Natural killer cell (primary cell): ENCODE data around the gene SMURF2. TPM values are rescaled to one million over a fixed set of nuclear protein-coding genes. Genes with fewer than 3 reads are reported as not detected.

Experiments used
- ATAC-seq, 3 donors: fragments of 150-1000 bp in 2 of 3; fragments of 200-7000 bp in 1 of 3; cut with Tn5 transposase; 1 replicate in 1 of 3; 2 replicates in 2 of 3; pipeline ENCODE4 v1.10.0; 2021; ENCODE audit warnings: mild to moderate bottlenecking in 2 of 3, moderate library complexity in 2 of 3
- DNase-seq, 2 donors: peaks; one replicate each; pipeline versions ENCODE4 v3.0.0 to v3.0.0-alpha.2; 2013 to 2021; ENCODE audit warnings: mixed read lengths in 1 of 2
- H3K27ac ChIP-seq: one replicate; pipeline ENCODE4 v1.5.1; 2013; ENCODE audit warnings: mild to moderate bottlenecking, low read length
- H3K27me3 ChIP-seq: one replicate; pipeline ENCODE4 v1.6.1; 2013; ENCODE audit warnings: low read length; ENCODE audit not compliant: control insufficient read depth, insufficient read depth
- H3K36me3 ChIP-seq: one replicate; pipeline ENCODE4 v1.6.1; 2013; ENCODE audit warnings: low read length; ENCODE audit not compliant: control insufficient read depth, insufficient read depth
- H3K4me1 ChIP-seq: one replicate; pipeline ENCODE4 v1.6.1; 2013; ENCODE audit warnings: low read length; ENCODE audit not compliant: control insufficient read depth, insufficient read depth
- H3K4me3 ChIP-seq: one replicate; pipeline ENCODE4 v1.5.1; 2013; ENCODE audit warnings: low read length
- H3K9me3 ChIP-seq: one replicate; pipeline ENCODE4 v1.6.1; 2013; ENCODE audit warnings: low read length; ENCODE audit not compliant: control insufficient read depth, insufficient read depth
- H3K27ac Mint-ChIP-seq, 2 donors: one replicate each; pipeline ENCODE4 v1.8.0; 2022; ENCODE audit warnings: mild to moderate bottlenecking in 2 of 2, mixed read lengths in 2 of 2, moderate library complexity in 1 of 2
- H3K27me3 Mint-ChIP-seq, 2 donors: one replicate each; pipeline ENCODE4 v1.8.0; 2022; ENCODE audit warnings: low read depth in 2 of 2, mixed read lengths in 2 of 2
- H3K36me3 Mint-ChIP-seq: one replicate; pipeline ENCODE4 v1.8.0; 2022; ENCODE audit warnings: mixed read lengths
- H3K4me1 Mint-ChIP-seq, 2 donors: one replicate each; pipeline ENCODE4 v1.8.0; 2022; ENCODE audit warnings: mixed read lengths in 2 of 2
- H3K4me3 Mint-ChIP-seq: one replicate; pipeline ENCODE4 v1.8.0; 2022; ENCODE audit warnings: mild to moderate bottlenecking, moderate library complexity, mixed read lengths
- H3K9me3 Mint-ChIP-seq, 2 donors: one replicate each; pipeline ENCODE4 v1.8.0; 2022; ENCODE audit warnings: mixed read lengths in 2 of 2
- WGBS: methylation state at CpG from one replicate; pipeline ENCODE4 v1.1.7; 2013; ENCODE audit warnings: missing lambda C conversion rate; ENCODE audit not compliant: insufficient coverage; 5-methylcytosine and 5-hydroxymethylcytosine counted together
- intact Hi-C: fragments of 100-400 bp; cut with micrococcal nuclease; formaldehyde crosslinking; loops from one replicate; pipeline ENCODE4 v1.14.2; 2022
- total RNA-seq, 4 donors: library from RNA; stranded (reverse); fragments of 120-200 nt in 1 of 4; gene quantifications; one replicate each; pipeline versions ENCODE4 v1.2.3 to v1.2.4, GENCODE V29; 2013 to 2022
- TF ChIP-seq, protein P1 (sequence below): fragments of 200-600 bp; IDR thresholded peaks from one replicate; pipeline ENCODE4 v1.8.0; 2022; ENCODE audit warnings: antibody characterized with exemption

Gene SMURF2
- total RNA-seq, 3 donors from 2014 or later (not counting 1 experiment from before 2014, with no cell fraction given): 43.8 to 54.5 (median 46.5) TPM

DNA sequence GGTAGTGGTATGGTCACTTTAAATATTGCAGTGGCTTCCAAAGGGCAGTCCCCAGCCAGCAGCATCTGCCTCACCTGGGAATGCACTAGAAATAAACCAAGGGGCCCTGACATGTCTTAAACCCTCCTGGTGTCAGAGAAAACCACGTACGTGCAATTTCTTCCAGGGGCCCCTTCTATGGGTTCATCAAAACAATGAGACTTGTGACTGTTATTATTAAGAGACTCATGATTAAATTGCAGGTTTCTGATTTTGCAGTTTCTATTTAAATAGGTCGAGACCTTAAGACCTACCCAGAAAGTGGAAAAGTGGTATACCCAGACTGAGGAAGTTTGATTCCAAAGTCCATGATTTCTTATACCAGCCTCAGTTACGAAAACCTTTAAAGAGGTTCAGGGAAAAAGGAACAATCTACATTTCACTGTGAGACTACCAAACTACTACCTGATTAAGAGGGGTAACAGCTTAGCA, 164.5 kb downstream of the SMURF2 start:
- no peak for DNase-seq
- Mint-ChIP-seq H3K36me3 (peaks cover 44% of the 10 kb centered on the region), H3K9me3 (no peaks in the 10 kb centered on the region), H3K4me1 (peaks cover 69 to 79% of the 10 kb centered on the region in 2 donors), H3K27ac (peak overlapping the region; percentile 97 to 99), H3K27me3 (no peaks in the 10 kb centered on the region), H3K4me3 (peak overlapping the region; percentile 100)
- peaks cover 57% of the 10 kb centered on the region for H3K36me3 ChIP-seq
- 63% methylated on average over 3 of the region's 4 CpGs for WGBS
- peaks cover 27% of the 10 kb centered on the region for H3K4me1 ChIP-seq
- no peaks in the 10 kb centered on the region for H3K9me3 ChIP-seq
- H3K4me3 ChIP-seq: peak overlapping the region; percentile 73
- peak overlapping the region; percentile 95 for H3K27ac ChIP-seq
- intact Hi-C loops: loop anchor here (1.0 kb wide), 1 partner anchor 9 kb away; the partner anchor contains the start of genes CEP95 and DDX5
- TF ChIP-seq, protein P1, sequence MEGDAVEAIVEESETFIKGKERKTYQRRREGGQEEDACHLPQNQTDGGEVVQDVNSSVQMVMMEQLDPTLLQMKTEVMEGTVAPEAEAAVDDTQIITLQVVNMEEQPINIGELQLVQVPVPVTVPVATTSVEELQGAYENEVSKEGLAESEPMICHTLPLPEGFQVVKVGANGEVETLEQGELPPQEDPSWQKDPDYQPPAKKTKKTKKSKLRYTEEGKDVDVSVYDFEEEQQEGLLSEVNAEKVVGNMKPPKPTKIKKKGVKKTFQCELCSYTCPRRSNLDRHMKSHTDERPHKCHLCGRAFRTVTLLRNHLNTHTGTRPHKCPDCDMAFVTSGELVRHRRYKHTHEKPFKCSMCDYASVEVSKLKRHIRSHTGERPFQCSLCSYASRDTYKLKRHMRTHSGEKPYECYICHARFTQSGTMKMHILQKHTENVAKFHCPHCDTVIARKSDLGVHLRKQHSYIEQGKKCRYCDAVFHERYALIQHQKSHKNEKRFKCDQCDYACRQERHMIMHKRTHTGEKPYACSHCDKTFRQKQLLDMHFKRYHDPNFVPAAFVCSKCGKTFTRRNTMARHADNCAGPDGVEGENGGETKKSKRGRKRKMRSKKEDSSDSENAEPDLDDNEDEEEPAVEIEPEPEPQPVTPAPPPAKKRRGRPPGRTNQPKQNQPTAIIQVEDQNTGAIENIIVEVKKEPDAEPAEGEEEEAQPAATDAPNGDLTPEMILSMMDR: no peak
- no peak for ATAC-seq
- no peaks in the 10 kb centered on the region for H3K27me3 ChIP-seq

DNA sequence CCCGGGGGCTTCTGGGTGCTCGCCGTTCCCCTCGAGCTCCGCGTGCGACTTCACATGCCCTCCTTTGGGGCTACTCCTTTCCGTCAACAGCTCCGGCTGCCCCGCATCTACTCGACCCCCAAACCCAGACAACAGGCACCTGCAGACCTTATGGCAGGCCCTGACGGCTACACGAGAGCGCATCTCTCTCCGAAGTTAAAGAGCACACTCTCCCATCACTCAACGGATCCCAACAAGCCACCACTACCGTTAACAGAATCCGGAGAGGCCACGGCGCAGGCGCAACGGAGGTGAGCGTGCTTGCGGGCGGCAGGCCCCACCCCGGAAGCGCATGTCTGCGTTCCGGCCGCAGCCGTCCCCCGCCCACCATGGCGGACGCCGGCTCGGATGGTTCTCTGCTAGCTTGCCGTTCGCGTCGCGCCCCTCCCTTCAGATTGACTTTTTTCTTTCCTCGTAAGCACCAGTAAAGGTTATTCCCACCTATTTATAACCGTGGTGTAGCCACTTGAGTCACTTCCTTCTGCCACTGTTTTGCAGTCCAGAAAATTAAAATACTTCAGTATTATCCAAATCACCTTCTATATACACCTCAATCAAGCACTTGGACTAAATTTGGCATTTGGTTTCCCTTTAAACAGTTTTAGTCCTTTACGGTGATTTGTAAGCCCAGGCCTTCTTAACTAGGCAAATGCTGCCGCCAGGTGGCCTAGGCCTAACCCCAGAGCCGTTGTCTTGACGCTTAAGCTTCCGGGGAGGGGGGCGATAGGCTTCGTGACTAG, 165.1 kb downstream of the SMURF2 start, which contains the start of gene POLG2:
Gene POLG2, minus strand, starts transcription at position 269 of the 779 bp plus-strand sequence. Its CDS starts 86 bp downstream, at position 183.
- intact Hi-C loops: loop anchor here (1.0 kb wide), 1 partner anchor 9 kb away; the partner anchor contains the start of genes CEP95 and DDX5
- Mint-ChIP-seq H3K27ac (peak within 1 kb of the TSS; percentile 97 to 99), H3K4me3 (peak within 1 kb of the TSS; percentile 100), H3K27me3 (no peaks in the 10 kb centered on the region), H3K4me1 (peaks cover 63 to 73% of the 10 kb centered on the region in 2 donors), H3K36me3 (peaks cover 38% of the 10 kb centered on the region), H3K9me3 (no peaks in the 10 kb centered on the region)
- Histone ChIP-seq H3K27ac (peak within 1 kb of the TSS; percentile 95), H3K36me3 (peaks cover 56% of the 10 kb centered on the region), H3K4me3 (peak within 1 kb of the TSS; percentile 73), H3K9me3 (no peaks in the 10 kb centered on the region), H3K4me1 (peaks cover 27% of the 10 kb centered on the region), H3K27me3 (no peaks in the 10 kb centered on the region)
- ATAC-seq (peak; percentile 75 to 92 (median 82)), DNase-seq (peak; percentile 94 to 98)
- TF ChIP-seq, protein P1: peak; percentile 53
- under 1% methylated on average over 50 of the region's 50 CpGs for WGBS

DNA sequence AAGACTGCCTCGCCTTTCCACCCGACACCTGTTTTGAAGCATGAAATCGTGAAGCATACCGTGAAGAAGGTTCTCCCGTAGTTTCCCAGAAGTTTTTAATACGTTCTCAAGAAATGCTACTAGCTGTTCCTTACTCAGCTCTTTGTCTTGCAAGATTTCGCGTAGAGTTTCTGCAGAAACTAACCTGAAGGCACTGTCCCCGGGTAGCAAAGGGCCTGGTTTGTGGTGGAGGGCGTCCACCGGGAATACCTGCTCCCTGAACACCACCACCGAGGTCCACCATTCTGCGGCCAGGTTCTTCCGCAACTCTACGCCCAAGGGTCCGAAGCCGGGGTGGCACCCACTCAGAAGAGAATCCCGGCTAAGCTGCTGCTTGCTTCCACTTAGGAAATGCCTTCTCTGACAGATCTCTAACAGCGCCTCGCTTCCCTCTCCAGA, 165.7 kb downstream of the SMURF2 start:
- DNase-seq: no peak
- TF ChIP-seq, protein P1: no peak
- Histone ChIP-seq H3K9me3 (no peaks in the 10 kb centered on the region), H3K27ac (peak overlapping the region; percentile 95), H3K4me3 (peak overlapping the region; percentile 73), H3K27me3 (no peaks in the 10 kb centered on the region), H3K4me1 (peaks cover 27% of the 10 kb centered on the region), H3K36me3 (peaks cover 55% of the 10 kb centered on the region)
- Mint-ChIP-seq H3K27me3 (no peaks in the 10 kb centered on the region), H3K4me1 (peaks cover 57 to 67% of the 10 kb centered on the region in 2 donors), H3K4me3 (peak overlapping the region; percentile 100), H3K27ac (peak overlapping the region; percentile 97 to 99), H3K9me3 (no peaks in the 10 kb centered on the region), H3K36me3 (peaks cover 31% of the 10 kb centered on the region)
- intact Hi-C loops: no loop called here
- under 1% methylated on average over 20 of the region's 20 CpGs for WGBS
- no peak for ATAC-seq

Other genes starting within 250 kb of the SMURF2 start
- 10 to 100 TPM in 1 of 3 donors, 1 to 10 TPM in 2; 2.2 to 12.0 (median 3.3) TPM for gene MILR1, start 213.2 kb downstream of the SMURF2 start, total RNA-seq
- 10 to 100 TPM; 34.7 to 65.3 (median 41.2) TPM for gene POLG2, start 165.3 kb downstream of the SMURF2 start, total RNA-seq
- gene DDX5, start 156.0 kb downstream of the SMURF2 start, total RNA-seq: 1,000 to 10,000 TPM; 2,956 to 3,334 (median 3,276) TPM
- gene CEP95, start 155.3 kb downstream of the SMURF2 start, total RNA-seq: 100 to 1,000 TPM; 152 to 187 (median 186) TPM